Spinal cord (tissue), 10 donors: ENCODE results near the gene SMYD3. TPM values are rescaled to one million over a fixed set of nuclear protein-coding genes. Genes with fewer than 3 reads are reported as not detected.

Experiments
- DNase-seq, 6 donors: peaks; one replicate each; pipeline versions ENCODE4 v3.0.0 to v3.0.0-alpha.2; 2013 to 2015; ENCODE audit warnings: low spot score in 6 of 6, low read depth in 4 of 6
- H3K27ac ChIP-seq: one replicate; pipeline ENCODE4 v1.5.1; 2013; ENCODE audit warnings: low read depth, low read length, control low read depth
- H3K27me3 ChIP-seq: one replicate; pipeline ENCODE4 v1.6.1; 2013; ENCODE audit warnings: low read length; ENCODE audit not compliant: control insufficient read depth, insufficient read depth
- H3K36me3 ChIP-seq: one replicate; pipeline ENCODE4 v1.6.1; 2013; ENCODE audit warnings: low read length; ENCODE audit not compliant: control insufficient read depth, insufficient read depth
- H3K4me1 ChIP-seq: one replicate; pipeline ENCODE4 v1.6.1; 2013; ENCODE audit warnings: low read length; ENCODE audit not compliant: control insufficient read depth, insufficient read depth
- H3K4me3 ChIP-seq: one replicate; pipeline ENCODE4 v1.5.1; 2013; ENCODE audit warnings: low read depth, low read length, control low read depth
- H3K9me3 ChIP-seq: one replicate; pipeline ENCODE4 v1.6.1; 2013; ENCODE audit warnings: low read length; ENCODE audit not compliant: control insufficient read depth, insufficient read depth
- WGBS: methylation state at CpG from one replicate; pipeline ENCODE4 v1.1.5; 2013; ENCODE audit warnings: missing lambda C conversion rate; ENCODE audit not compliant: insufficient coverage; 5-methylcytosine and 5-hydroxymethylcytosine counted together
- polyA plus RNA-seq, 2 donors: library from polyadenylated mRNA; unstranded; fragments of 120-200 nt; gene quantifications; one replicate each; pipeline ENCODE4 v1.2.1, GENCODE V29; 2013; ENCODE audit not compliant: insufficient read length in 2 of 2
- total RNA-seq, 2 donors: library from RNA; depleted of rRNA in 1 of 2; stranded (reverse); fragments of 120-200 nt in 1 of 2; fragments of >200 nt in 1 of 2; gene quantifications; one replicate each; pipeline versions ENCODE4 v1.2.3 to v1.2.4, GENCODE V29; 2013 to 2014
- donor health status: healthy.

Gene SMYD3
- total and polyA plus RNA-seq, 4 donors, result 37.5 to 54.4 (median 49.4) TPM

DNA sequence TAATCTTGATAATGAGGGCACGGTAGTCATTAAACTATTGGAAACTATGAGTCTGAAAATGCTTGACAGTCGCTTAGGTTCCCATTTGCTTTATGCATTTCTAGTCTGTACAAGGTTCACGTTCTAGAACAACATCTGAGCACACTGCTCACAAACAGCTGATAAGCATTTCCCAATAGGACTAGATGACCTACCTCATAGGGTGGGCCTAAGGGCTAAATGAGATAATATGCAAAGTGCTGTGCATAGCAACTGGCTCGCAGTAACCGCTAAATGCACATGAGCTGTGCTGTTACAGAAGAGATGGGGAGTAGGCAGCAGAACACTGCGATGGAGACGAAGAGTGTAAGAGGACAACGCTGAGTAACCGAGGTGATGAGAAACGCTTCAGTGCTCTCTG, 628.0 kb downstream of the SMYD3 start:
- no peak for DNase-seq
- 88% methylated on average over 7 of the region's 10 CpGs for WGBS
- no peak overlapping the region for H3K27ac ChIP-seq
- H3K27me3 ChIP-seq, result no peaks in the 10 kb centered on the region
- no peak overlapping the region for H3K4me3 ChIP-seq
- H3K4me1 ChIP-seq, result peaks cover 10% of the 10 kb centered on the region
- H3K36me3 ChIP-seq, result no peaks in the 10 kb centered on the region
- H3K9me3 ChIP-seq, result no peaks in the 10 kb centered on the region

- H3K36me3 ChIP-seq, result no peaks in the 10 kb centered on the region
- H3K4me3 ChIP-seq, result no peak overlapping the region
- H3K27ac ChIP-seq, result no peak overlapping the region
- no peaks in the 10 kb centered on the region for H3K27me3 ChIP-seq
- DNase-seq, result no peak
- 86% methylated on average over 2 of the region's 3 CpGs for WGBS
- H3K9me3 ChIP-seq, result no peaks in the 10 kb centered on the region
- H3K4me1 ChIP-seq, result peaks cover 10% of the 10 kb centered on the region
Measured at GRCh38 chr1:245878585-245878984, 628.5 kb downstream of the SMYD3 start.

- Histone ChIP-seq H3K36me3 (no peaks in the 10 kb centered on the region), H3K27ac (no peak overlapping the region), H3K4me3 (no peak overlapping the region), H3K27me3 (no peaks in the 10 kb centered on the region), H3K4me1 (peaks cover 10% of the 10 kb centered on the region), H3K9me3 (no peaks in the 10 kb centered on the region)
- DNase-seq, result no peak
- WGBS, result 80% methylated on average over 8 of the region's 8 CpGs
Measured at GRCh38 chr1:245877976-245878375, 629.1 kb downstream of the SMYD3 start.

- no peaks in the 10 kb centered on the region for H3K36me3 ChIP-seq
- 94% methylated on average over 3 of the region's 5 CpGs for WGBS
- H3K27ac ChIP-seq, result no peak overlapping the region
- no peak for DNase-seq
- no peaks in the 10 kb centered on the region for H3K9me3 ChIP-seq
- no peak overlapping the region for H3K4me3 ChIP-seq
- no peaks in the 10 kb centered on the region for H3K27me3 ChIP-seq
- peaks cover 12% of the 10 kb centered on the region for H3K4me1 ChIP-seq
Measured at GRCh38 chr1:245876586-245876985, 630.5 kb downstream of the SMYD3 start.

DNA sequence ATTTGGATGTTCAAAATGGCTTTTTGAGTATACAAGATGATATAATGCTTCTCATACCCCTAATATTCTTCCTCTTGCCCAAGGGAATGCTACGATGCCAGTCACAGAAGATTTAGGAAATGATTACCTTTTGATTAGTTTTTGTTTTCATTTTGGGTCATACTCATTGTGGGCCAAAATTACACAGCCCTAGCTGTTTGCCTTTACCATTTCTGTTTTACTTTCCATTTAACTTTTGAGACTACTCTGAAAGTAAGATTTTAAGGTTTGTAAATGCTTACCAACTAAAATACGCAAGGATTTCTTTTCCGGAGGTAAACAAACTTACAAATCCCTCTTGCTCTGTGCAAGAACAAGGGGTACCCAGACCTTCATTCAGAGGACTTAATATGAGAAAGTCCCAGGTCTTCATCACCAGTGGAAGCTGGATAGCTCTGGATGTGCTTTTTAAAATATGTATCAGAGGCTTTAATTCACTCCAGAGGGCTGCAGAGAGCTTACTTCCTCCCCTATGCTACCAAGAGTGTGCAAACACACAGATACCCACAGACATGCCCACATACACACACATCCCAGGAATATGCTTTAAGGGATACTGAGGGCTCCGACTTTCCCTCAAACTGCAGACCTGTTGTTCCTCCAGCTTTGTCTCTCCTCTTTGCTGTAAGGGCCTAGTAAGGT, 631.4 kb downstream of the SMYD3 start:
- WGBS, result 50% methylated on average over 2 of the region's 4 CpGs
- Histone ChIP-seq H3K27ac (no peak overlapping the region), H3K4me3 (no peak overlapping the region)

DNA sequence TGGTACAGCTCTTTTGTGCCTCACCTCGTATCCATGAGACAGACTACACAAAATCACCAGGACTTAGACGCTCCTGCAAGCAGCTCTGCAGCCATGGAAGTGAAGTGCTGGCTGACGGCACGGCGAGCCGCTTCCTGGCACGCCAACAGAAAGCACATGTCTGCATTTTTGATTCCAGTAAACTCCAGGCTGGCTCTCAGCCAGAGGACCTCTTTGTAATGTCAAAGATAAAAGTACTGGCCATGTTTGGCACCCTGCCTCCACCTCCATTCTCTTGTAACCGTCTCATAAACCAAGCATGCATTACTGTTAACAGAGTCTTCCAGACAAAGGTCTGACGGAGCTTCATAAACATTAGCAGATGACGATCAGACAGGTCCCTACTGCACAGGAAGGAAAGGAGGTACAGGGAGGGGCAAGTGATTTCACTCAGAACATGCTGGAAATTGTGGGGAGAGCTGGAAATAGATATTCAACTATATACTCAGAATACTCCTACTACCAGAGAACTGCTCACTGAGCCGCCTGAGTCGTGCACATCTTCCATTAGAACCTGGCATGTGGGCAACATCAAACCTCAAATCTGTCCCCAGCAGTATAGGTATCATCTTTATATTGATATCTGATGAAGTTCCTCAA, 632.0 kb downstream of the SMYD3 start:
- Histone ChIP-seq H3K9me3 (no peaks in the 10 kb centered on the region), H3K27ac (peak overlapping the region; percentile 61), H3K4me1 (peaks cover 12% of the 10 kb centered on the region), H3K36me3 (no peaks in the 10 kb centered on the region), H3K27me3 (no peaks in the 10 kb centered on the region), H3K4me3 (no peak overlapping the region)
- WGBS, result 26% methylated on average over 7 of the region's 12 CpGs
- peak in 5 of 6 donors; percentile 11 to 81 (median 38) for DNase-seq

More for the DNA sequence above, 631.4 kb downstream of the SMYD3 start:
- Histone ChIP-seq H3K9me3 (no peaks in the 10 kb centered on the region), H3K27me3 (no peaks in the 10 kb centered on the region), H3K4me1 (peaks cover 12% of the 10 kb centered on the region), H3K36me3 (no peaks in the 10 kb centered on the region)
- no peak for DNase-seq

GRCh38 chr1:245873883-245874671, 633.0 kb downstream of the SMYD3 start:
- H3K9me3 ChIP-seq, result no peaks in the 10 kb centered on the region
- DNase-seq, result no peak
- no peaks in the 10 kb centered on the region for H3K36me3 ChIP-seq
- 90% methylated on average over 2 of the region's 7 CpGs for WGBS
- peaks cover 12% of the 10 kb centered on the region for H3K4me1 ChIP-seq
- no peaks in the 10 kb centered on the region for H3K27me3 ChIP-seq
- H3K27ac ChIP-seq, result peak overlapping the region; percentile 61
- no peak overlapping the region for H3K4me3 ChIP-seq

DNA sequence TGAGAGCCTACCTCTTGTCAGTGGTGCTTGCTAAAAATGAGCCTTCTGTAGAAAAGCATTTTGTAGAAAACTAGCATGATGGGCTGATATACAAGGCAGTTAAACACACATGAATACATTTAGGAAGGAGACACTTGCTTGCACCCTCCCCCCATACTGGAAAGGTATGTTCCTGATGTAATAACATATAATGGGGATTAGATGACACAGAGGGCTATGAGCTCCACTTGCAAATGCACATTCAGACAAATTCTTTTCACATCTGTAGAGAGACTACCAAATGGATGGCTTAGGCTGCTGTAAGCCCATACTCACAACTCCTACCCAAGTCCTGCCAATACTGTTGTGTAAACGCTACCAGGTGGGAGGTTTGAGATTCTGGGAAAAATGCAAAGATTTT, 634.0 kb downstream of the SMYD3 start:
- no peak for DNase-seq
- H3K4me1 ChIP-seq, result peaks cover 7% of the 10 kb centered on the region
- no peak overlapping the region for H3K4me3 ChIP-seq
- H3K36me3 ChIP-seq, result no peaks in the 10 kb centered on the region
- WGBS, result no CpG with 5 or more reads among the region's 1 CpG
- no peak overlapping the region for H3K27ac ChIP-seq
- H3K27me3 ChIP-seq, result no peaks in the 10 kb centered on the region
- no peaks in the 10 kb centered on the region for H3K9me3 ChIP-seq

DNA sequence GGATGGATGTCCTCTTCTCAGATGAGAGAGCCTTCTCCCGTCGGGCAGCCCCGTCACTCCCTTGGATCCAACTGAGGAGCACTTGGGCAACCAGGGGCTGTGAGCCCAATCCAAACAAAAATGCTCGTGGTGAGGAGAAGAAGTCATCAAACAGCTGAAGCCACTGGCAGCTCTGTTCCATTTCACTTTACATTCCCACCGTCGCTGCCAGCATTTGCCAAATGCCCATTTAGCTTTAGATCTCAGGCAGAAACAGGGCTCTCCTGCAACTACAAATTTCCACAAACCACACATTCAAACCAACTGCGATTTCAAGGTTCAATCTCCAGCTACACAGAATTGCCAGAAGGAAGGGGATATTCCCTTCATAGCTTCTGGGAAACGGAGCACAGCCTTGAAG, 634.6 kb downstream of the SMYD3 start:
- Histone ChIP-seq H3K27ac (no peak overlapping the region), H3K4me3 (no peak overlapping the region), H3K9me3 (no peaks in the 10 kb centered on the region), H3K27me3 (no peaks in the 10 kb centered on the region), H3K36me3 (no peaks in the 10 kb centered on the region), H3K4me1 (peaks cover 7% of the 10 kb centered on the region)
- DNase-seq, result no peak
- WGBS, result 83% methylated on average over 7 of the region's 8 CpGs
